HG03520 (cell line): ENCODE measurements around the gene FAM193A.
A peak's percentile ranks its signal among the peaks of the same experiment; 100 is the strongest.
"Not testable (repeated sequence)": the region's sequence is repeated elsewhere in the genome, so short reads cannot be mapped to it uniquely, and the experiment has no call there.

ENCODE experiments used
- ATAC-seq: cut with Tn5 transposase; IDR thresholded peaks from one replicate; pipeline ENCODE4 v1.9.1; 2021; ENCODE audit warnings: mild to moderate bottlenecking, moderate library complexity; ENCODE audit not compliant: unreplicated experiment

Gene FAM193A

GRCh38 chr4:2536193-2537010 lies at the start of gene FAM193A:
TSS of gene FAM193A (plus strand) at chr4:2536647. CDS start at chr4:2536916, 269 bp downstream.
- ATAC-seq, result peak; percentile 73

GRCh38 chr4:2486981-2487380 lies 49.5 kb upstream of the FAM193A start:
- ATAC-seq, result no peak

- ATAC-seq, result peak; percentile 71
Measured at GRCh38 chr4:2487632-2488031, 48.8 kb upstream of the FAM193A start.

- ATAC-seq, result no peak
Measured at GRCh38 chr4:2489081-2489805, 47.2 kb upstream of the FAM193A start.

- no peak for ATAC-seq
Measured at GRCh38 chr4:2489841-2490552, 46.5 kb upstream of the FAM193A start.

- ATAC-seq, result no peak
Measured at GRCh38 chr4:2492970-2493369, 43.5 kb upstream of the FAM193A start.

GRCh38 chr4:2494992-2495391 lies 41.5 kb upstream of the FAM193A start:
- no peak for ATAC-seq

- ATAC-seq, result no peak
Measured at GRCh38 chr4:2497324-2497723, 39.1 kb upstream of the FAM193A start.

- ATAC-seq, result peak; percentile 97
Measured at GRCh38 chr4:2497931-2498330, 38.5 kb upstream of the FAM193A start.

GRCh38 chr4:2500547-2500946 lies 35.9 kb upstream of the FAM193A start:
- ATAC-seq, result no peak

GRCh38 chr4:2501034-2501594 lies 35.3 kb upstream of the FAM193A start:
- no peak for ATAC-seq

GRCh38 chr4:2503809-2504208 lies 32.6 kb upstream of the FAM193A start:
- no peak for ATAC-seq

GRCh38 chr4:2507259-2507658 lies 29.2 kb upstream of the FAM193A start:
- no peak for ATAC-seq

- no peak for ATAC-seq
Measured at GRCh38 chr4:2507855-2508254, 28.6 kb upstream of the FAM193A start.

- no peak for ATAC-seq
Measured at GRCh38 chr4:2510351-2511259, 25.8 kb upstream of the FAM193A start.

- no peak for ATAC-seq
Measured at GRCh38 chr4:2511645-2512131, 24.8 kb upstream of the FAM193A start.

- no peak for ATAC-seq
Measured at GRCh38 chr4:2512396-2513135, 23.9 kb upstream of the FAM193A start.

- not testable (repeated sequence) for ATAC-seq
Measured at GRCh38 chr4:2514193-2514592, 22.3 kb upstream of the FAM193A start.

GRCh38 chr4:2514944-2515343 lies 21.5 kb upstream of the FAM193A start:
- not testable (repeated sequence) for ATAC-seq
